ENCODE results near the gene SLC41A3.

Gene SLC41A3

GRCh38 chr3:126084768-126085180, 850 bp upstream of the SLC41A3 start:
- CTCF ChIA-PET = no interaction called here
- no peak for TF ChIP-seq ZNF792 (tag by site-specific recombination; IDR thresholded peaks at IDR 0.05)
- TF ChIP-seq ZNF335 (tag by site-specific recombination; conservative IDR thresholded peaks at IDR 0.05) = peak; percentile 10; the same call in 1 of the 2 replicates
- no peaks in the 10 kb centered on the region for H3K36me3 ChIP-seq (ENCODE audit: control insufficient read depth in 2 of 2, insufficient read depth in 1 of 2, low read length in 2 of 2)
- H3K4me3 ChIP-seq (ENCODE audit: low read depth, low read length) = no peak overlapping the region
- no peak overlapping the region for H3K27ac ChIP-seq (ENCODE audit: extremely low read depth, low read depth, low read length)
- H3K4me1 ChIP-seq (ENCODE audit: control insufficient read depth, insufficient read depth, low read length) = no peaks in the 10 kb centered on the region
- POLR2A ChIA-PET = interaction anchor here (1.2 kb wide), 1 partner anchor 95 kb away, joined by 4 read pairs; no protein-coding TSS in a partner anchor
- H3K9me3 ChIP-seq (ENCODE audit: control insufficient read depth, insufficient read depth, low read depth, low read length) = no peaks in the 10 kb centered on the region

GRCh38 chr3:126083511-126083912, 412 bp downstream of the SLC41A3 start:
- Histone ChIP-seq H3K36me3 (ENCODE audit: control insufficient read depth in 2 of 2, insufficient read depth in 1 of 2, low read length in 2 of 2) (no peaks in the 10 kb centered on the region), H3K27ac (ENCODE audit: extremely low read depth, low read depth, low read length) (peak overlapping the region; percentile 70; the same call in 1 of the 2 replicates), H3K9me3 (ENCODE audit: control insufficient read depth, insufficient read depth, low read depth, low read length) (no peaks in the 10 kb centered on the region), H3K4me3 (ENCODE audit: low read depth, low read length) (peak overlapping the region; percentile 47), H3K4me1 (ENCODE audit: control insufficient read depth, insufficient read depth, low read length) (no peaks in the 10 kb centered on the region)
- CTCF ChIA-PET = no interaction called here
- POLR2A ChIA-PET = interaction anchor here (1.2 kb wide), 1 partner anchor 93 kb away, joined by 4 read pairs; no protein-coding TSS in a partner anchor
- TF ChIP-seq ZNF704 (tag by site-specific recombination; IDR thresholded peaks at IDR 0.05) = no peak
- TF ChIP-seq ZNF514 (tag by site-specific recombination; IDR thresholded peaks at IDR 0.05) = no peak
- peak; percentile 89 for TF ChIP-seq ZIC2 (tag by site-specific recombination; IDR thresholded peaks at IDR 0.05)
- no peak for TF ChIP-seq ZSCAN5A (tag by site-specific recombination; IDR thresholded peaks at IDR 0.05)
- no peak for TF ChIP-seq ZNF223 (tag by site-specific recombination; IDR thresholded peaks at IDR 0.05)
- peak; percentile 46 for TF ChIP-seq ZBTB26 (tag by site-specific recombination; optimal IDR thresholded peaks at IDR 0.05)
- peak; percentile 5; the same call in 1 of the 2 replicates for TF ChIP-seq ZNF366 (tag by site-specific recombination; conservative IDR thresholded peaks at IDR 0.05)
- TF ChIP-seq ZNF843 (tag by site-specific recombination; IDR thresholded peaks at IDR 0.05) = no peak
- TF ChIP-seq ZNF423 (tag by site-specific recombination; IDR thresholded peaks at IDR 0.05) = 0 out of 2 replicates have a peak, but pooled peaks have one; percentile 42
- TF ChIP-seq GLIS2 (tag by site-specific recombination; IDR thresholded peaks at IDR 0.05) = peak; percentile 90
- TF ChIP-seq ZNF335 (tag by site-specific recombination; conservative IDR thresholded peaks at IDR 0.05) = peak; percentile 78
- TF ChIP-seq ZNF10 (tag by site-specific recombination; IDR thresholded peaks at IDR 0.05) = no peak
- no peak for TF ChIP-seq ZNF16 (tag by site-specific recombination; IDR thresholded peaks at IDR 0.05; ENCODE audit: low read depth)
- TF ChIP-seq MZF1 (tag by site-specific recombination; IDR thresholded peaks at IDR 0.05; ENCODE audit: borderline replicate concordance) = no peak
- TF ChIP-seq GLIS1 (tag by site-specific recombination; IDR thresholded peaks at IDR 0.05) = peak; percentile 92
- TF ChIP-seq PRDM10 (tag by site-specific recombination; IDR thresholded peaks at IDR 0.05) = peak; percentile 50

Data from HEK293 (cell line).